ENCODE data around the gene IL1B. TPM values are rescaled to one million over a fixed set of nuclear protein-coding genes. Genes with fewer than 3 reads are reported as not detected.

The IL1B gene
- total RNA-seq, 2 experiments from 2014 or later, result not detected

GRCh38 chr2:112846031-112846430 is 9.5 kb upstream of the IL1B start:
- ChIA-PET CTCF (no interaction called here), POLR2A (no interaction called here)
- Mint-ChIP-seq H3K27ac (no peak overlapping the region), H3K36me3 (ENCODE audit: low read depth) (no peaks in the 10 kb centered on the region), H3K4me1 (ENCODE audit: low read depth) (no peaks in the 10 kb centered on the region), H3K4me3 (no peak overlapping the region), H3K9me3 (ENCODE audit: insufficient read depth) (no peaks in the 10 kb centered on the region), H3K27me3 (ENCODE audit: low read depth) (peaks cover 25% of the 10 kb centered on the region)
- DNase-seq, result no peak
- ATAC-seq, result no peak

- Mint-ChIP-seq H3K4me1 (ENCODE audit: low read depth) (no peaks in the 10 kb centered on the region), H3K27me3 (ENCODE audit: low read depth) (peaks cover 39% of the 10 kb centered on the region), H3K36me3 (ENCODE audit: low read depth) (no peaks in the 10 kb centered on the region), H3K27ac (no peak overlapping the region), H3K9me3 (ENCODE audit: insufficient read depth) (no peaks in the 10 kb centered on the region), H3K4me3 (no peak overlapping the region)
- ATAC-seq (no peak), DNase-seq (no peak)
- POLR2A ChIA-PET, result no interaction called here
- CTCF ChIA-PET, result no interaction called here
Observed at GRCh38 chr2:112843836-112844235, 7.3 kb upstream of the IL1B start.

GRCh38 chr2:112843288-112843687 is 6.7 kb upstream of the IL1B start:
- Mint-ChIP-seq H3K4me3 (no peak overlapping the region), H3K9me3 (ENCODE audit: insufficient read depth) (no peaks in the 10 kb centered on the region), H3K4me1 (ENCODE audit: low read depth) (no peaks in the 10 kb centered on the region), H3K36me3 (ENCODE audit: low read depth) (no peaks in the 10 kb centered on the region), H3K27me3 (ENCODE audit: low read depth) (peaks cover 39% of the 10 kb centered on the region), H3K27ac (no peak overlapping the region)
- no peak for ATAC-seq
- ChIA-PET POLR2A (interaction anchor here (0.6 kb wide), 1 partner anchor 222 kb away, joined by 3 read pairs; no protein-coding TSS in a partner anchor), CTCF (no interaction called here)
- no peak for DNase-seq

GRCh38 chr2:112841295-112842044 is 4.9 kb upstream of the IL1B start:
- DNase-seq, result no peak
- Mint-ChIP-seq H3K4me3 (no peak overlapping the region), H3K9me3 (ENCODE audit: insufficient read depth) (no peaks in the 10 kb centered on the region), H3K36me3 (ENCODE audit: low read depth) (no peaks in the 10 kb centered on the region), H3K4me1 (ENCODE audit: low read depth) (no peaks in the 10 kb centered on the region), H3K27me3 (ENCODE audit: low read depth) (peaks cover 47% of the 10 kb centered on the region), H3K27ac (no peak overlapping the region)
- ChIA-PET CTCF (no interaction called here), POLR2A (no interaction called here)
- ATAC-seq, result no peak

- Mint-ChIP-seq H3K9me3 (ENCODE audit: insufficient read depth) (no peaks in the 10 kb centered on the region), H3K27me3 (ENCODE audit: low read depth) (peaks cover 51% of the 10 kb centered on the region), H3K4me1 (ENCODE audit: low read depth) (no peaks in the 10 kb centered on the region), H3K4me3 (no peak overlapping the region), H3K27ac (no peak overlapping the region), H3K36me3 (ENCODE audit: low read depth) (no peaks in the 10 kb centered on the region)
- no peak for ATAC-seq
- CTCF ChIA-PET, result no interaction called here
- DNase-seq, result no peak
- POLR2A ChIA-PET, result no interaction called here
Observed at GRCh38 chr2:112840068-112840445, 3.5 kb upstream of the IL1B start.

GRCh38 chr2:112839407-112840067 is 3.0 kb upstream of the IL1B start:
- Mint-ChIP-seq H3K4me1 (ENCODE audit: low read depth) (no peaks in the 10 kb centered on the region), H3K27ac (no peak overlapping the region), H3K9me3 (ENCODE audit: insufficient read depth) (no peaks in the 10 kb centered on the region), H3K36me3 (ENCODE audit: low read depth) (no peaks in the 10 kb centered on the region), H3K4me3 (no peak overlapping the region), H3K27me3 (ENCODE audit: low read depth) (peaks cover 51% of the 10 kb centered on the region)
- ChIA-PET POLR2A (interaction anchor here (0.6 kb wide), 1 partner anchor 84 kb away, joined by 3 read pairs; no protein-coding TSS in a partner anchor), CTCF (interaction anchor here (0.6 kb wide), 1 partner anchor 46 kb away, joined by 3 read pairs; no protein-coding TSS in a partner anchor)
- no peak for ATAC-seq
- no peak for DNase-seq

GRCh38 chr2:112836163-112836560 is 417 bp downstream of the IL1B start:
- Mint-ChIP-seq H3K36me3 (ENCODE audit: low read depth) (no peaks in the 10 kb centered on the region), H3K27me3 (ENCODE audit: low read depth) (peaks cover 43% of the 10 kb centered on the region)
- CTCF ChIA-PET, result interaction anchor here (0.7 to 1.8 kb wide), 2 partner anchors 49 to 86 kb away, joined by 3 to 10 read pairs; no protein-coding TSS in a partner anchor

GRCh38 chr2:112835536-112836162 is 930 bp downstream of the IL1B start:
- peaks cover 41% of the 10 kb centered on the region for H3K27me3 Mint-ChIP-seq (ENCODE audit: low read depth)
- no peaks in the 10 kb centered on the region for H3K36me3 Mint-ChIP-seq (ENCODE audit: low read depth)
- no peaks in the 10 kb centered on the region for H3K4me1 Mint-ChIP-seq (ENCODE audit: low read depth)
- H3K9me3 Mint-ChIP-seq (ENCODE audit: insufficient read depth), result no peaks in the 10 kb centered on the region
- ATAC-seq, result no peak
- no peak for DNase-seq
- H3K27ac Mint-ChIP-seq, result no peak overlapping the region
- no peak overlapping the region for H3K4me3 Mint-ChIP-seq
- ChIA-PET POLR2A (no interaction called here), CTCF (interaction anchor here (1.8 kb wide), 1 partner anchor 50 kb away, joined by 10 read pairs; no protein-coding TSS in a partner anchor)

More at GRCh38 chr2:112836163-112836560, 417 bp downstream of the IL1B start:
- H3K27ac Mint-ChIP-seq, result no peak overlapping the region
- no peak overlapping the region for H3K4me3 Mint-ChIP-seq
- H3K9me3 Mint-ChIP-seq (ENCODE audit: insufficient read depth), result no peaks in the 10 kb centered on the region
- ATAC-seq (no peak), DNase-seq (no peak)
- POLR2A ChIA-PET, result no interaction called here
- no peaks in the 10 kb centered on the region for H3K4me1 Mint-ChIP-seq (ENCODE audit: low read depth)

- no peaks in the 10 kb centered on the region for H3K4me1 Mint-ChIP-seq (ENCODE audit: low read depth)
- peaks cover 38% of the 10 kb centered on the region for H3K27me3 Mint-ChIP-seq (ENCODE audit: low read depth)
- ATAC-seq (no peak), DNase-seq (no peak)
- ChIA-PET CTCF (interaction anchor here (0.9 kb wide), 1 partner anchor 50 kb away, joined by 3 read pairs; no protein-coding TSS in a partner anchor), POLR2A (no interaction called here)
- H3K27ac Mint-ChIP-seq, result no peak overlapping the region
- no peaks in the 10 kb centered on the region for H3K36me3 Mint-ChIP-seq (ENCODE audit: low read depth)
- no peak overlapping the region for H3K4me3 Mint-ChIP-seq
- H3K9me3 Mint-ChIP-seq (ENCODE audit: insufficient read depth), result no peaks in the 10 kb centered on the region
Observed at GRCh38 chr2:112835061-112835501, 1.5 kb downstream of the IL1B start.

- H3K27me3 Mint-ChIP-seq (ENCODE audit: low read depth), result peaks cover 34% of the 10 kb centered on the region
- H3K4me3 Mint-ChIP-seq, result no peak overlapping the region
- H3K27ac Mint-ChIP-seq, result no peak overlapping the region
- ChIA-PET CTCF (interaction anchor here (0.9 kb wide), 2 partner anchors 51 to 107 kb away, joined by 3 read pairs; no protein-coding TSS in a partner anchor), POLR2A (no interaction called here)
- ATAC-seq (no peak), DNase-seq (no peak)
- H3K36me3 Mint-ChIP-seq (ENCODE audit: low read depth), result no peaks in the 10 kb centered on the region
- no peaks in the 10 kb centered on the region for H3K4me1 Mint-ChIP-seq (ENCODE audit: low read depth)
- H3K9me3 Mint-ChIP-seq (ENCODE audit: insufficient read depth), result no peaks in the 10 kb centered on the region
Observed at GRCh38 chr2:112834396-112835037, 2.1 kb downstream of the IL1B start.

- no peak for ATAC-seq
- CTCF ChIA-PET, result interaction anchor here (0.9 to 1.2 kb wide), 2 partner anchors 17 to 108 kb away, joined by 3 read pairs; no protein-coding TSS in a partner anchor
- Mint-ChIP-seq H3K36me3 (ENCODE audit: low read depth) (no peaks in the 10 kb centered on the region), H3K27ac (no peak overlapping the region), H3K27me3 (ENCODE audit: low read depth) (peaks cover 34% of the 10 kb centered on the region), H3K4me3 (no peak overlapping the region), H3K9me3 (ENCODE audit: insufficient read depth) (no peaks in the 10 kb centered on the region), H3K4me1 (ENCODE audit: low read depth) (no peaks in the 10 kb centered on the region)
- POLR2A ChIA-PET, result no interaction called here
- no peak for DNase-seq
Observed at GRCh38 chr2:112833976-112834375, 2.6 kb downstream of the IL1B start.
